GM23338 (cell line): ENCODE measurements around the gene SH3RF2.

Source experiments
- EZH2 ChIP-seq: fragments of 200-600 bp; sonication (generic); IDR thresholded peaks from one replicate; pipeline ENCODE4 v1.8.0; 2017; ENCODE audit warnings: antibody characterized with exemption, mild to moderate bottlenecking, low read depth; ENCODE audit not compliant: unreplicated experiment
- TF ChIP-seq, protein P1 (sequence below), 2 experiments: fragments of 200-600 bp in 1 of 2; sonication (generic) in 1 of 2; conservative IDR thresholded peaks; 2 replicates each; pipeline versions ENCODE4 v1.5.1 to v1.6.1; 2016 to 2017; ENCODE audit warnings: antibody characterized with exemption in 2 of 2, low read depth in 2 of 2, mild to moderate bottlenecking in 2 of 2, moderate library complexity in 1 of 2
- TF ChIP-seq, protein P2 (sequence below): IDR thresholded peaks from one replicate; pipeline ENCODE4 v1.6.1; 2018; ENCODE audit warnings: antibody characterized with exemption; ENCODE audit not compliant: unreplicated experiment
- TF ChIP-seq, protein P3 (sequence below): IDR thresholded peaks from 2 replicates; pipeline ENCODE4 v1.6.1; 2016; ENCODE audit warnings: antibody characterized with exemption

DNA sequence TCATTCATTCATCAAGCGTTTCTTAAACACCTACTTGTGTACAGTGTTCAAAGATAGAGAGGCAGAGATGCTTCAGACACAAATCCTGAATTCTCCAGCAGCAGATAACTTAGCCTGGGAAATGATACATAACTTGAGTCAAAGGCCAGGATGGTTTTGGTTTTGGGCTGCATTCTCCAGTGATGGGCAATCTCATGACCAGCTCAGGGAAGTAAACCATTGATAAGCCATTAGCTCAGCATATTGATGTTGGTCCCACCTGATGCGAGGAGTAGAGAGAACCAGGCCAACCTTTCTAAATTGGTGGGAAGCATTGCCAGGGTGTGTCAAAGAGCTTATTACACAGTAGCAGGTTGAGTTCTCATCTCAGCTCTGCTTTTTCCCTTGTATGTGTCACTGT, 53.0 kb downstream of the SH3RF2 start:
- TF ChIP-seq, protein P1, sequence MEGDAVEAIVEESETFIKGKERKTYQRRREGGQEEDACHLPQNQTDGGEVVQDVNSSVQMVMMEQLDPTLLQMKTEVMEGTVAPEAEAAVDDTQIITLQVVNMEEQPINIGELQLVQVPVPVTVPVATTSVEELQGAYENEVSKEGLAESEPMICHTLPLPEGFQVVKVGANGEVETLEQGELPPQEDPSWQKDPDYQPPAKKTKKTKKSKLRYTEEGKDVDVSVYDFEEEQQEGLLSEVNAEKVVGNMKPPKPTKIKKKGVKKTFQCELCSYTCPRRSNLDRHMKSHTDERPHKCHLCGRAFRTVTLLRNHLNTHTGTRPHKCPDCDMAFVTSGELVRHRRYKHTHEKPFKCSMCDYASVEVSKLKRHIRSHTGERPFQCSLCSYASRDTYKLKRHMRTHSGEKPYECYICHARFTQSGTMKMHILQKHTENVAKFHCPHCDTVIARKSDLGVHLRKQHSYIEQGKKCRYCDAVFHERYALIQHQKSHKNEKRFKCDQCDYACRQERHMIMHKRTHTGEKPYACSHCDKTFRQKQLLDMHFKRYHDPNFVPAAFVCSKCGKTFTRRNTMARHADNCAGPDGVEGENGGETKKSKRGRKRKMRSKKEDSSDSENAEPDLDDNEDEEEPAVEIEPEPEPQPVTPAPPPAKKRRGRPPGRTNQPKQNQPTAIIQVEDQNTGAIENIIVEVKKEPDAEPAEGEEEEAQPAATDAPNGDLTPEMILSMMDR (conservative IDR thresholded peaks at IDR 0.05; ENCODE audit: low read depth in 2 of 2), result no peak
- no peak for TF ChIP-seq EZH2
- TF ChIP-seq, protein P2, sequence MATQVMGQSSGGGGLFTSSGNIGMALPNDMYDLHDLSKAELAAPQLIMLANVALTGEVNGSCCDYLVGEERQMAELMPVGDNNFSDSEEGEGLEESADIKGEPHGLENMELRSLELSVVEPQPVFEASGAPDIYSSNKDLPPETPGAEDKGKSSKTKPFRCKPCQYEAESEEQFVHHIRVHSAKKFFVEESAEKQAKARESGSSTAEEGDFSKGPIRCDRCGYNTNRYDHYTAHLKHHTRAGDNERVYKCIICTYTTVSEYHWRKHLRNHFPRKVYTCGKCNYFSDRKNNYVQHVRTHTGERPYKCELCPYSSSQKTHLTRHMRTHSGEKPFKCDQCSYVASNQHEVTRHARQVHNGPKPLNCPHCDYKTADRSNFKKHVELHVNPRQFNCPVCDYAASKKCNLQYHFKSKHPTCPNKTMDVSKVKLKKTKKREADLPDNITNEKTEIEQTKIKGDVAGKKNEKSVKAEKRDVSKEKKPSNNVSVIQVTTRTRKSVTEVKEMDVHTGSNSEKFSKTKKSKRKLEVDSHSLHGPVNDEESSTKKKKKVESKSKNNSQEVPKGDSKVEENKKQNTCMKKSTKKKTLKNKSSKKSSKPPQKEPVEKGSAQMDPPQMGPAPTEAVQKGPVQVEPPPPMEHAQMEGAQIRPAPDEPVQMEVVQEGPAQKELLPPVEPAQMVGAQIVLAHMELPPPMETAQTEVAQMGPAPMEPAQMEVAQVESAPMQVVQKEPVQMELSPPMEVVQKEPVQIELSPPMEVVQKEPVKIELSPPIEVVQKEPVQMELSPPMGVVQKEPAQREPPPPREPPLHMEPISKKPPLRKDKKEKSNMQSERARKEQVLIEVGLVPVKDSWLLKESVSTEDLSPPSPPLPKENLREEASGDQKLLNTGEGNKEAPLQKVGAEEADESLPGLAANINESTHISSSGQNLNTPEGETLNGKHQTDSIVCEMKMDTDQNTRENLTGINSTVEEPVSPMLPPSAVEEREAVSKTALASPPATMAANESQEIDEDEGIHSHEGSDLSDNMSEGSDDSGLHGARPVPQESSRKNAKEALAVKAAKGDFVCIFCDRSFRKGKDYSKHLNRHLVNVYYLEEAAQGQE, result no peak
- TF ChIP-seq, protein P3, sequence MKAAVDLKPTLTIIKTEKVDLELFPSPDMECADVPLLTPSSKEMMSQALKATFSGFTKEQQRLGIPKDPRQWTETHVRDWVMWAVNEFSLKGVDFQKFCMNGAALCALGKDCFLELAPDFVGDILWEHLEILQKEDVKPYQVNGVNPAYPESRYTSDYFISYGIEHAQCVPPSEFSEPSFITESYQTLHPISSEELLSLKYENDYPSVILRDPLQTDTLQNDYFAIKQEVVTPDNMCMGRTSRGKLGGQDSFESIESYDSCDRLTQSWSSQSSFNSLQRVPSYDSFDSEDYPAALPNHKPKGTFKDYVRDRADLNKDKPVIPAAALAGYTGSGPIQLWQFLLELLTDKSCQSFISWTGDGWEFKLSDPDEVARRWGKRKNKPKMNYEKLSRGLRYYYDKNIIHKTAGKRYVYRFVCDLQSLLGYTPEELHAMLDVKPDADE, result no peak
